NCI-H2171 (cell line): Measurements from ENCODE around the gene ZBTB7C.

Experiments used
- DNase-seq: peaks from one replicate; lab custom pipeline; 2025; lab: John Stamatoyannopoulos, UW

The ZBTB7C gene

GRCh38 chr18:48034651-48035555, 374.3 kb downstream of the ZBTB7C start:
- no peak for DNase-seq

GRCh38 chr18:48033790-48034650, 375.2 kb downstream of the ZBTB7C start:
- no peak for DNase-seq

- no peak for DNase-seq
These were observed 376.1 kb downstream of the ZBTB7C start for GRCh38 chr18:48032876-48033789.

GRCh38 chr18:48031641-48032040, 377.5 kb downstream of the ZBTB7C start:
- DNase-seq = no peak

GRCh38 chr18:48030616-48031480, 378.3 kb downstream of the ZBTB7C start:
- DNase-seq = peak; percentile 59

- DNase-seq = no peak
These were observed 379.7 kb downstream of the ZBTB7C start for GRCh38 chr18:48029296-48029986.

GRCh38 chr18:48028696-48029095, 380.5 kb downstream of the ZBTB7C start:
- DNase-seq = no peak

GRCh38 chr18:48028081-48028480, 381.1 kb downstream of the ZBTB7C start:
- no peak for DNase-seq

- no peak for DNase-seq
These were observed 381.7 kb downstream of the ZBTB7C start for GRCh38 chr18:48027401-48027963.

- DNase-seq = no peak
These were observed 383.0 kb downstream of the ZBTB7C start for GRCh38 chr18:48026216-48026615.

GRCh38 chr18:48024881-48025660, 384.1 kb downstream of the ZBTB7C start:
- no peak for DNase-seq

- no peak for DNase-seq
These were observed 385.1 kb downstream of the ZBTB7C start for GRCh38 chr18:48024009-48024512.

- DNase-seq = peak; percentile 58
These were observed 385.7 kb downstream of the ZBTB7C start for GRCh38 chr18:48023334-48024008.

GRCh38 chr18:48022531-48023329, 386.5 kb downstream of the ZBTB7C start:
- peak; percentile 61 for DNase-seq

GRCh38 chr18:48022021-48022420, 387.2 kb downstream of the ZBTB7C start:
- DNase-seq = no peak

- no peak for DNase-seq
These were observed 387.8 kb downstream of the ZBTB7C start for GRCh38 chr18:48021273-48021914.
